Transverse colon (tissue), 4 donors: ENCODE results near the gene SIK3.

ENCODE experiments used
- POLR2A ChIP-seq: fragments of 450-650 bp; IDR thresholded peaks from one replicate; pipeline ENCODE4 v1.6.1; 2016; ENCODE audit warnings: antibody characterized with exemption, mild to moderate bottlenecking, moderate library complexity
- POLR2AphosphoS5 ChIP-seq, 3 donors: sonication (generic); formaldehyde crosslinking; IDR thresholded peaks; one replicate each; pipeline ENCODE4 v1.6.1; 2016; ENCODE audit warnings: antibody characterized with exemption in 3 of 3
- TF ChIP-seq, protein P1 (sequence below), 5 experiments: fragments of 200-600 bp in 3 of 5; fragments of 450-650 bp in 2 of 5; sonication (generic) in 3 of 5; IDR thresholded peaks; 1 replicate in 2 of 5; 2 replicates in 3 of 5; pipeline ENCODE4 v1.5.1; 2016 to 2017; ENCODE audit warnings: antibody characterized with exemption in 5 of 5, inconsistent platforms in 3 of 5, mild to moderate bottlenecking in 2 of 5, moderate library complexity in 1 of 5

GRCh38 chr11:117020287-117020686 is 77.9 kb downstream of the SIK3 start:
- TF ChIP-seq, protein P1, sequence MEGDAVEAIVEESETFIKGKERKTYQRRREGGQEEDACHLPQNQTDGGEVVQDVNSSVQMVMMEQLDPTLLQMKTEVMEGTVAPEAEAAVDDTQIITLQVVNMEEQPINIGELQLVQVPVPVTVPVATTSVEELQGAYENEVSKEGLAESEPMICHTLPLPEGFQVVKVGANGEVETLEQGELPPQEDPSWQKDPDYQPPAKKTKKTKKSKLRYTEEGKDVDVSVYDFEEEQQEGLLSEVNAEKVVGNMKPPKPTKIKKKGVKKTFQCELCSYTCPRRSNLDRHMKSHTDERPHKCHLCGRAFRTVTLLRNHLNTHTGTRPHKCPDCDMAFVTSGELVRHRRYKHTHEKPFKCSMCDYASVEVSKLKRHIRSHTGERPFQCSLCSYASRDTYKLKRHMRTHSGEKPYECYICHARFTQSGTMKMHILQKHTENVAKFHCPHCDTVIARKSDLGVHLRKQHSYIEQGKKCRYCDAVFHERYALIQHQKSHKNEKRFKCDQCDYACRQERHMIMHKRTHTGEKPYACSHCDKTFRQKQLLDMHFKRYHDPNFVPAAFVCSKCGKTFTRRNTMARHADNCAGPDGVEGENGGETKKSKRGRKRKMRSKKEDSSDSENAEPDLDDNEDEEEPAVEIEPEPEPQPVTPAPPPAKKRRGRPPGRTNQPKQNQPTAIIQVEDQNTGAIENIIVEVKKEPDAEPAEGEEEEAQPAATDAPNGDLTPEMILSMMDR (IDR thresholded peaks at IDR 0.05) = no peak
- no peak for TF ChIP-seq POLR2A
- TF ChIP-seq POLR2AphosphoS5 (IDR thresholded peaks at IDR 0.05) = no peak
